Body of pancreas (tissue), 4 donors: ENCODE results near the gene ARMCX6.

ENCODE experiments used
- POLR2A ChIP-seq, 3 donors: fragments of 450-650 bp; IDR thresholded peaks; one replicate each; pipeline ENCODE4 v1.6.1; 2016; ENCODE audit warnings: antibody characterized with exemption in 3 of 3, mild to moderate bottlenecking in 2 of 3
- TF ChIP-seq, protein P1 (sequence below), 7 experiments: fragments of 450-650 bp in 4 of 7; fragments of 200-600 bp in 3 of 7; sonication (generic) in 3 of 7; IDR thresholded peaks; one replicate each; pipeline ENCODE4 v1.5.1; 2016 to 2019; ENCODE audit warnings: antibody characterized with exemption in 7 of 7

DNA sequence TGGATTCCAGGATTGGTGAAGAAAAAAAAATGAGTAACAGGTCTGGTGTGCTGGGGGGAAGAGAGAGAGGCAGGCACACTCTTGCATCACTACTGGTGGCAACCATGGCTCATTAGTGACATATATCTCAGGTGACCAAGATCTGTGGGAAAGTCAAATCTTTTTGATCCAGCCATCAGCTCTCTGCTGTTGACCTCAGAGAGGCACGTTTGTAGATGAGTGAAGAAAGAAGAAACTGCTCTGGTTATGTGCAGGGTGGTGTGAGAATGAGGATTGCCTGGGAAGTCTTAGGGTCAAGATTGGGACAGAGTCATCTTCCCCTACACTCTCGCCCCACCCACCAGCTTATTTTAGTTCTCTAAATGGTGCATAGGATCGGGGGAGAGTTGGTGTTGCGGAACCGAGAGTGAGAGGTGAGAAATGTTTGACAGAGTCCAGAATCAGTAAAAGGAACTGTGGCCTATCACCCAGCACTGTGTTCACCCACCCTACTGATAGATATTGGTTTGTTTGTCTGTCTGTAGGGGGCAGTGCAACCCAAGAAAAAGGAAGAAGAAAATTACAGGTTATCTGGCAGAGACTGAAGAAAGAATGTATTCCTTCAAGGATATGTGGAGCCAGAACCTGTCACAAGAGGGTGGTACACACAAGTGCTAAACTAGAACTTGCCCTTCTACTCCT, 21.9 kb downstream of the ARMCX6 start:
- TF ChIP-seq, protein P1, sequence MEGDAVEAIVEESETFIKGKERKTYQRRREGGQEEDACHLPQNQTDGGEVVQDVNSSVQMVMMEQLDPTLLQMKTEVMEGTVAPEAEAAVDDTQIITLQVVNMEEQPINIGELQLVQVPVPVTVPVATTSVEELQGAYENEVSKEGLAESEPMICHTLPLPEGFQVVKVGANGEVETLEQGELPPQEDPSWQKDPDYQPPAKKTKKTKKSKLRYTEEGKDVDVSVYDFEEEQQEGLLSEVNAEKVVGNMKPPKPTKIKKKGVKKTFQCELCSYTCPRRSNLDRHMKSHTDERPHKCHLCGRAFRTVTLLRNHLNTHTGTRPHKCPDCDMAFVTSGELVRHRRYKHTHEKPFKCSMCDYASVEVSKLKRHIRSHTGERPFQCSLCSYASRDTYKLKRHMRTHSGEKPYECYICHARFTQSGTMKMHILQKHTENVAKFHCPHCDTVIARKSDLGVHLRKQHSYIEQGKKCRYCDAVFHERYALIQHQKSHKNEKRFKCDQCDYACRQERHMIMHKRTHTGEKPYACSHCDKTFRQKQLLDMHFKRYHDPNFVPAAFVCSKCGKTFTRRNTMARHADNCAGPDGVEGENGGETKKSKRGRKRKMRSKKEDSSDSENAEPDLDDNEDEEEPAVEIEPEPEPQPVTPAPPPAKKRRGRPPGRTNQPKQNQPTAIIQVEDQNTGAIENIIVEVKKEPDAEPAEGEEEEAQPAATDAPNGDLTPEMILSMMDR (IDR thresholded peaks at IDR 0.05), result peak; percentile 28 to 81 (median 70)
- TF ChIP-seq POLR2A (IDR thresholded peaks at IDR 0.05), result no peak
